Measurements from ENCODE around the gene SRL.
"Not testable (repeated sequence)": the region's sequence is repeated elsewhere in the genome, so short reads cannot be mapped to it uniquely, and the experiment has no call there.

SRL gene

DNA sequence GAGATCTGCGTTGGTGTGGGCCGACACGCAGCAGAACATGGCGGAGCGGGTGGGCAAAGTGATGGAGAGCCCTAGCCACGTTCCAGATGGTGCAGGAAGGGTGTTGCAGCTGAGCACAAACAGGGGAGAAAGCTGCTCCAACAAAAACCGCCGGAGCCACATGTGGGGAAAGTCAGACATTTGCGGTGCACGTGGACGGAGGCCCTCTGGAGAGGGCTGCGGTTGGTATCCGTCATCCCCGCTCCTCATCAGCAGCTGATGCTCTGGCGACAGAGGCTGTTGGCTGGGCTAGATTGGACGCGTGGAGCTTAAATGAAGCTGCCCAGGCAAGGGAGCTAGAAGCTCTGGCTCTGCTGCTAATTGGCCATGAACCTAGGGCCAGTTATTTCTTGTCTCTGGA is 82.2 kb downstream of the SRL start:
- no peak for DNase-seq (ENCODE audit: low read depth)

DNA sequence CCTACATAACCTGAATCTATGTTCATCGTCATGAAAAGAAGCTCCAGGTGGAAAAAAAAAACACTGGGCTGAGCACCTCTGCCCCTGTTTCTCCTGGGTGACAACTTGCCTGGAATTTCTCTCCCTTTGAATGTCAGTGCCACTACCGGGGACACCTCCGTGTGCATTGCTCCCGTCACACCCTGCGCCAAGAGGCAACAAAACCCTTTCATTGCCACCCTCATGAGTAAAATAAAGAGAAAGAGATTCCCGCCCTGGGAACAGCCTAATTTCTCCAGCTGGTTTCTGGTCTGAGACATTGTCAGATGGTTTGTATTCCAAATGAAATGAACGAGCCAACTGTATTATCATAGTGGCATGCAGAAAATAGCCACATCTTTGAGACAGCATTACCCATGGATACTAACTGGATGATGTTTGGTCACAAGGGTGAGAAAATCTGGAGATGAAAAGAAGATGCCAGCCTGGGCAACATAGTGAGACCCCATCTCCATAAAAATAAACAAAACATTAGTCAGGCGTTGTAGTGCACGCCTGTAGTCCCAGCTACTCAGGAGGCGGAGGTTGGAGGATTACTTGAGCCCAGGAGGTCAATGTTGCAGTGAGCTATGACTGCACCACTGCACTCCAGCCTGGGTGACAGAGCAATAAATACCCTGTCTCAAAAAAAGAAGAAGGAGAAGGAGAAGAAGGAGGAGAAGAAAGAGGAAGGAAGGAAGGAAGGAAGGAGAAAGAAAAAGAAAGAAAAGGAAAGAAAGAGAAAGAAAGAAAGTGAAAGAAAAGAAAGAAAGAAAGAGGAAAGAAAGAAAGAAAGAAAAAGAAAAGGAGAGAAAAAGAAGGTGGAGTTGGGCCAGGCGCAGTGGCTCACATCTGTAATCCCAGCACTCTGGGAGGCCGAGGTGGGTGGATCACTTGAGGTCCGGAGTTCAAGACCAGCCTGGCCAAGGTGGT is 83.5 kb downstream of the SRL start:
- DNase-seq (ENCODE audit: low read depth) = no peak

DNA sequence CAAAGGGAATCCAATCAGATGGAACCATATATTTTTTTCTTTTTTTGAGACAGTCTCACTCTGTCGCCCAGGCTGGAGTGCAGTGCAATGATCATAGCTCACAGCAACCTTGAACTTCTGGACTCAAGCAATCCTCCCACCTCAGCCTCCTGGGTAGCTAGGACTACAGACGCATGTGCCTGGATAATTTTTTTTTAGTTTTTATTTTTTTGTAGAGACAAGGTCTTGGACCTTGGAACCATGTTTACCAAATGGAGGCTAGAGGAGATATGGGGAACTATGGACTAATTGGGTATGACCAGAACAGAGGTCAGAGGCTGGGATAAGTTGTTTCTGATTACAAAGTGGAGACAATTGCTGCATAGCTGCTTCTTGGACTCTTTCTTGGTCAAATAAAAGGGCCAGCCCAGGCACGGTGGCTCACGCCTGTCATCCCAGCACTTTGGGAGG is 84.5 kb downstream of the SRL start:
- DNase-seq (ENCODE audit: low read depth) = no peak

DNA sequence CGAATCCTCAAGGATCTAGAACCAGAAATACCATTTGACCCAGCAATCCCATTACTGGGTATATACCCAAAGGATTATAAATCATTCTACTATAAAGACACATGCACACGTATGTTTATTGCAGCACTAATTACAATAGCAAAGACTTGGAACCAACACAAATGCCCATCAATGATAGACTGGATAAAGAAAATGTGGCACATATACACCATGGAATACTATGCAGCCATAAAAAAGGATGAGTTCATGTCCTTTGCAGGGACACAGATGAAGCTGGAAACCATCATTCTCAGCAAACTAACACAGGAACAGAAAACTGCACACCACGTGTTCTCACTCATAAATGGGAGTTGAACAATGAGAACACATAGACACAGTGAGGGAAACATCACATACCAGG is 85.4 kb downstream of the SRL start:
- not testable (repeated sequence) for DNase-seq (ENCODE audit: low read depth)

DNA sequence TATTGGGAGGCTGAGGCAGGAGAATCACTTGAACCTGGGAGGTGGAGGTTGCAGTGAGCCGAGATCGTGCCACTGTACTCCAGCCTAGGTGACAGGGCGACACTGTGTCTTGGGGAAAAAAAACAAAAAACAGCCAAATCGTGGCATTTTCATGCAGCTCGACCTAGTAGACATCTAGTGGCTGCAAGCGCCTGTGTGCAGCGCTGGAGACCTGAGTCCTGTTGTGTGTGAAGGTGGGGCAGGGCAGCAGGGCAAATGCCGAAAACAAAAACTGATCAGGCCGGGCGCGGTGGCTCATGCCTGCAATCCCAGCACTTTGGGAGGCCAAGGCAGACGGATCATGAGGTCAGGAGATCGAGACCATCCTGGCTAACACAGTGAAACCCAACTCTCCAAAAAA is 88.5 kb downstream of the SRL start:
- not testable (repeated sequence) for DNase-seq (ENCODE audit: low read depth)

DNA sequence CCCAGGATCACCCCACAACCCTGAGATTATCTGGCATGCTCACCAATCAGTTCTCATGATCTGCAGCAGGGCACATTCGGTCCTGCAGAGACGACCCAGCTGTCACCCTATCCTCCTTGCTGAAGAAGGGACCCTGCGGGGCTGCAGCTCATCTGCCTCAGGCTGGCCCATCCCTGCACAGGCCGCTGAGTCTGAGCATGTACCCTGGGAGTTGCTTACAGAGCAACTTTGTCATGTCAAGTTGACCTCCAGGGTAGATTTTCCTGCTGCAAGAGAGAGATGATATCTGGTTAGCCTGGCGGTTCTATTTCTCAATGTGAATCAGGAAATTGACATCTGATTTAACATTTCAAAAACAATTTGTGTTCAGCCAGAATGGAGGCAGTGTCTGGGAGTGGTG is 89.6 kb downstream of the SRL start:
- no peak for DNase-seq (ENCODE audit: low read depth)

DNA sequence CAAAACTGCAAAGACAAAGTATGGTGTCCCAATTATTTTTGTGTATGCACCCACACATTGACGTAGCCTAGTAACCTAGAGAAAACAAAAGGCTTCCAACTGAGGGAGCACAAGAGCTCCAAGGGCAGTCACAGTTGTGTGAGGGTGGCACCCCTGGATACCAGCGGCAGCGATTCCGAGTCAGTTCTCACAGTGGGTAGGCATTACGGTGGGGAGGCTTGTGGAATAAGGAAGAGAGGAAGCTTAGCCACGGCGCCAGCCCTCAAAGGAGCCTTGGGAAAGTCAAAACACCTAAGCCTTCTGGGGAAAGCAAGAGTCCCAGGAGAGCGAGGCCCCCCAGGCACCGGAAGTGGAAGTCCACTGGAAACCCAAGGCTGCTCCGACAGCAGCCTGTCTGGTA is 94.6 kb downstream of the SRL start:
- DNase-seq (ENCODE audit: low read depth) = no peak

DNA sequence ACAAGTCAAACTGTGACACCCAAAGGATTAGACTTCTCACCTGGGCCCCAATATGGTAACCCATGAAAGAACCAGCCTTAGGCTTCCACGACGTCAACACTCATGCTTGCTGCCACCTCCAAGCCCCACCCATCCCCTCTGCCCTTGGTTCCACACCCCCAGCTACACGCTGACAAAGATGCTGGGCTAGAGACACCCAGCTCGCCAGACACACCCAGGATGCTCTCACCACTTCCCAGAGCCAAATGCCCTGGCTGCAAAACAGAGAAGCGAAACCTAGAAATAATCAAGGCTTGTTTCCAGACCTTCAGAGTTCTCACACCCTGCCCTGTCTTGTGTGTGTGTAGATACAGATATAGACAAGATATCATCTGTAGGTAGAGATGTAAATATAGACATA is 99.6 kb downstream of the SRL start:
- DNase-seq (ENCODE audit: low read depth) = no peak

DNA sequence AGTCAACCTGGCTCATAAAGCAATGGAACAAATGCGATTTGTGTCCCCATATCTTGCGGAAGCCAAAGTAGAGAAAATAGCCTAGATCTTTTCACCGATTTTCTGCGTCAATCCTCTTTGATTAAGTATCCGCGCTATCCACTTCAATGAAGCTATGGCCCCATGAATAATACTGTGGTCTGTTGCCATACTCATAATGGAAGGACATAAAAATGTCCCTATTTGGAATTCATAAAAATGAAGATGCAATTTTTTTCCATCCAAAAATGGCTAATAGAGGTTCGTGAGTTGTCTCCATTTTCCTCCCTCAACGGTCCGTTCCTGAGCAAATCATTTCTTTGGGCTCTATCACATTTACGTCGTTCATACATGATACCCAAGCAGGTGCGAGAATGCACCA is 100.3 kb downstream of the SRL start:
- no peak for DNase-seq (ENCODE audit: low read depth)

DNA sequence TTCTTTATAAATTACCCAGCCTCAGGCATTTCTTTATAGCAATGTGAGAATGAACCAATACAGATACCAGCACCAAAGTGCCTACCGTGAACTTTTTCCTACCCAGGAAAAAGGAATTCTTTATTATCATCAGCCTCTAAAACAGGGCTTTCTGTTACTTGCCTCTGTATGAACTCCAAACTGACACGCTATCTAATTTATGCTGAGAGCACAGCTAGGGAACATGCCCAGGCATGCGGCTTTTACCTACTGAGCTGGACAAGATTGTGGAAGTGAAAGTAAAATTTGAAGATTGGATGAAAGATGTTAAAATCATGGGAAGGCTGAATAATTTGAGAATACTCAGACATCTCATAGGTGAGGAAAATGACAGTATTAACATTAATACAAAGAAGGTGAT is 101.2 kb downstream of the SRL start:
- DNase-seq (ENCODE audit: low read depth) = no peak

DNA sequence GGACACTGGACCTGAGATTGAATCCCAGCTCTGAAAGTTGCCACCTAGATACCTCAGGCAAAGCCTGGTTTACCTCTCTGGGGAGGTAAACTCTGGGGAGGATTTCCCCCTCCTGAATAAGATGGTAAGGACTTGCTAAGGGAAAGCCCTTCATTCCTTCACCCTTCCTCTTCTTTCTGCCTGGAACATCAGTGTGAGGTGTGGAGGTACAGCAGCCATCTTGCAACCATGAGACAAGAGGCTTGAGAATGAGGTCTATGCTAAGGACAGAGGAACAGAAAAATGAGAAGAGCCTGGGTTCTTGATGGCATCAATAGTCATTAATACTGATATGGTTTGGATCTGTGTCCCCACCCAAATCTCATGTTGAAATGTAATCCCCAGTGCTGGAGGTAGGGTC is 101.9 kb downstream of the SRL start:
- DNase-seq (ENCODE audit: low read depth) = no peak
